RWPE1 (cell line): ENCODE measurements around the gene RNF181.
"Not testable (repeated sequence)": the region's sequence is repeated elsewhere in the genome, so short reads cannot be mapped to it uniquely, and the experiment has no call there.

Experiments
- CTCF ChIA-PET: fragments of 350-600 bp; sonication (Branson Sonifier 250); formaldehyde crosslinking; extraction: SDS; loops from one replicate; lab custom pipeline; 2021; lab: Yijun Ruan, JAX
- POLR2A ChIA-PET: fragments of 400-600 bp; formaldehyde crosslinking; extraction: SDS; loops from one replicate; lab custom pipeline; 2020; ENCODE audit warnings: antibody characterized with exemption; ENCODE audit not compliant: low non-redundant PET; lab: Yijun Ruan, JAX
- DNase-seq: peaks from one replicate; pipeline ENCODE4 v3.0.0; 2012; ENCODE audit warnings: low spot score
- H3K27ac ChIP-seq: fragments of 450-650 bp; 2 replicates; pipeline ENCODE4 v1.5.1; 2017
- CTCF ChIP-seq: fragments of 450-650 bp; conservative IDR thresholded peaks from 2 replicates; pipeline ENCODE4 v1.5.1; 2017; ENCODE audit warnings: low read depth, mild to moderate bottlenecking

Gene RNF181

GRCh38 chr2:85554980-85555612 lies 40.4 kb upstream of the RNF181 start:
- no peak for DNase-seq
- no peak for TF ChIP-seq CTCF
- ChIA-PET CTCF (interaction anchor here (0.7 kb wide), 1 partner anchor 176 kb away, joined by 3 read pairs; no protein-coding TSS in a partner anchor), POLR2A (no interaction called here)
- no peak overlapping the region for H3K27ac ChIP-seq

- ChIA-PET POLR2A (interaction anchor here (0.6 kb wide), 1 partner anchor 13 kb away, joined by 3 read pairs; no protein-coding TSS in a partner anchor), CTCF (interaction anchor here (0.5 to 1.2 kb wide), 2 partner anchors 18 to 540 kb away, joined by 3 to 6 read pairs; partner anchors contain the start of gene MAT2A)
- no peak for DNase-seq
- no peak for TF ChIP-seq CTCF
- no peak overlapping the region for H3K27ac ChIP-seq
Observed at GRCh38 chr2:85557130-85557529, 38.4 kb upstream of the RNF181 start.

GRCh38 chr2:85558160-85558559 lies 37.4 kb upstream of the RNF181 start:
- DNase-seq = no peak
- ChIA-PET CTCF (no interaction called here), POLR2A (no interaction called here)
- no peak overlapping the region for H3K27ac ChIP-seq
- no peak for TF ChIP-seq CTCF

GRCh38 chr2:85560403-85560726 lies 35.2 kb upstream of the RNF181 start:
- H3K27ac ChIP-seq = peak overlapping the region; percentile 82
- not testable (repeated sequence) for DNase-seq
- ChIA-PET POLR2A (interaction anchor here (0.6 to 1.0 kb wide), 2 partner anchors 8 to 17 kb away, joined by 4 to 5 read pairs; partner anchors contain the start of gene VAMP8), CTCF (interaction anchor here (0.7 to 1.1 kb wide), 3 partner anchors 8 to 286 kb away, joined by 3 to 6 read pairs (median 4); no protein-coding TSS in a partner anchor)

GRCh38 chr2:85560812-85561279 lies 34.7 kb upstream of the RNF181 start:
- peak overlapping the region; percentile 82 for H3K27ac ChIP-seq
- DNase-seq = no peak
- no peak for TF ChIP-seq CTCF
- CTCF ChIA-PET = interaction anchor here (1.1 kb wide), 1 partner anchor 9 kb away, joined by 3 read pairs; no protein-coding TSS in a partner anchor
- POLR2A ChIA-PET = interaction anchor here (0.6 to 1.0 kb wide), 2 partner anchors 9 to 16 kb away, joined by 4 to 5 read pairs; partner anchors contain the start of gene VAMP8

- ChIA-PET CTCF (interaction anchor here (0.6 to 1.1 kb wide), 3 partner anchors 10 to 43 kb away, joined by 3 read pairs; no protein-coding TSS in a partner anchor), POLR2A (interaction anchor here (1.0 to 1.2 kb wide), 2 partner anchors 9 to 14 kb away, joined by 4 to 5 read pairs; no protein-coding TSS in a partner anchor)
- H3K27ac ChIP-seq = peak within 1 kb of the TSS; percentile 82
- no peak for TF ChIP-seq CTCF
- DNase-seq = peak; percentile 88
Observed at GRCh38 chr2:85561280-85562212, 34.0 kb upstream of the RNF181 start, which contains the start of gene GGCX. TSS of gene GGCX (minus strand) at chr2:85561493. CDS start at chr2:85561428, 65 bp downstream.
